ENCODE results near the gene UBFD1. TPM values are rescaled to one million over a fixed set of nuclear protein-coding genes. Genes with fewer than 3 reads are reported as not detected.
A peak's percentile ranks its signal among the peaks of the same experiment; 100 is the strongest.

UBFD1 gene
- total and polyA plus RNA-seq, 11 donors = 17.9 to 116 (median 49.9) TPM

DNA sequence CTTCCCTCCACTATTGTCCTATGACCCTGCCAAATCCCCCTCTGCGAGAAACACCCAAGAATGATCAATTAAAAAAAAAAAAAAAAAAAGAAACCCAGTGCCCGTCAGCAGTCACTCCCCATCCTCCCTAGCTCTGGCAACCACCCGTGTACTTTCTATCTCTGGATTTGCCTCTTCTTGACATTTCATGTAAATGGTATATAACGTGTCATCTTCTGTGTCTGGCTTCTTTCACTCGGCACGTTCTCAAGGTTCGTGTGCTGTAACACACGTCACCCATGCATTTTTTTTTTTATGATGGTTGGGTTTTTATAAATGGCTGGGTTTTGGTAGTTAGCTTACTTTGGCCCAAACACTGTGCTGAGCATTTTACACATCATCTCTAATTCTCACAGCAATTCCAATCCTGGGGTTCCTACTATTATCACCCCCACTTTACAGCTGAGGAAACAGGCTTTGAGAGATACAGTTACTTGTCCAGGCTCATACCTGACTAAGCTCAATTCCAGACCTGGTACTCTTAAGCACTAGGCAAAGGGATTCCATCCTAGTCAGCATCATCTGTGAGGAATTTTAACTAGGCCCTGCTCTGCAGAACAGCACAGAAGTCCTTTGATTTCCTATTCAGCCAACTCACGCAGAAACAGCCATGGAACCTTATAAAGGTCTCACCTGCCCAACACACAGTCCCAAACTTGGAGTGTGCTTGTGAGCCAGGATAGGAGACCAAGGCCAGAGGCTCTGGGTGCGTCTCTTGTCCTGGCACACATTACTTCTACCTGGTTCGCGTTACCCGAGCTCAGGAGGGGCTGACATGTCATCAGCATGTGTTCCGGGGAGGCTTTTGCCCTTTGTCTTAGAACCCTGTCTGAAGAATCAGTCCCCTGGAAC is 26.9 kb downstream of the UBFD1 start:
- Histone ChIP-seq H3K9me3 (no peaks in the 10 kb centered on the region), H3K4me1 (peaks cover 0 to 26% (median 10%) of the 10 kb centered on the region in 12 donors), H3K36me3 (peaks cover 0 to 89% (median 83%) of the 10 kb centered on the region in 9 donors), H3K27ac (peak overlapping the region in 5 of 12 donors; percentile 0 to 56 (median 25)), H3K4me3 (no peak overlapping the region), H3K27me3 (no peaks in the 10 kb centered on the region)
- DNase-seq = no peak
- TF ChIP-seq POLR2A (IDR thresholded peaks at IDR 0.05) = no peak
- ATAC-seq = peak; percentile 60 to 78 (median 72)
- WGBS, 4 donors = 60 to 72% (median 62%) methylated on average over 13 of the region's 14 CpGs
- intact Hi-C loops (cut with DNase I) = no loop called here

DNA sequence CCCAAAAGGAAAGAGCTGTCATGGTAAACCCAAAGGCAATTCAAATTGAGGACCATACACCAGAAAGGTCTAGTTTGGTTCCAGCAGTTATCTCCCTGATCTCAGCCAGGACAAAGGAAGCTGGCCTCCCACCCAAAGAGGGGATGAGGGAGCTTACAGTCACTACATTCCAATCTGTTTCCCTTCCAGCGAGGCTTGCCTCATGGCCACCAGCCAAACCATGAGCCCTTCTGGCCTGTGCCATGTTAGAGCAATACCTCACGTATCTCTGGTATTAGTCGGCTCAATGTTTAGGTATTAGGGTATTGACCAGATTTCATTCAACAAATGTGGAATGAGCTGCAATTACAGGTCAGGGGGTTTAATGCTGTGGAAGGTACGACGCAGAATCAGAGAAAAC is 30.2 kb downstream of the UBFD1 start:
- intact Hi-C loops (cut with DNase I) = no loop called here
- H3K27ac ChIP-seq = no peak overlapping the region
- 61 to 65% (median 63%) methylated on average over 5 of the region's 5 CpGs for WGBS, 4 donors
- no peaks in the 10 kb centered on the region for H3K27me3 ChIP-seq
- DNase-seq (peak in 1 of 5 donors; percentile 21), ATAC-seq (peak in 3 of 4 donors; percentile 27 to 57 (median 44))
- H3K4me1 ChIP-seq = peaks cover 3 to 48% (median 14%) of the 10 kb centered on the region in 12 donors
- peaks cover 0 to 91% (median 86%) of the 10 kb centered on the region in 9 donors for H3K36me3 ChIP-seq
- TF ChIP-seq, protein P1, sequence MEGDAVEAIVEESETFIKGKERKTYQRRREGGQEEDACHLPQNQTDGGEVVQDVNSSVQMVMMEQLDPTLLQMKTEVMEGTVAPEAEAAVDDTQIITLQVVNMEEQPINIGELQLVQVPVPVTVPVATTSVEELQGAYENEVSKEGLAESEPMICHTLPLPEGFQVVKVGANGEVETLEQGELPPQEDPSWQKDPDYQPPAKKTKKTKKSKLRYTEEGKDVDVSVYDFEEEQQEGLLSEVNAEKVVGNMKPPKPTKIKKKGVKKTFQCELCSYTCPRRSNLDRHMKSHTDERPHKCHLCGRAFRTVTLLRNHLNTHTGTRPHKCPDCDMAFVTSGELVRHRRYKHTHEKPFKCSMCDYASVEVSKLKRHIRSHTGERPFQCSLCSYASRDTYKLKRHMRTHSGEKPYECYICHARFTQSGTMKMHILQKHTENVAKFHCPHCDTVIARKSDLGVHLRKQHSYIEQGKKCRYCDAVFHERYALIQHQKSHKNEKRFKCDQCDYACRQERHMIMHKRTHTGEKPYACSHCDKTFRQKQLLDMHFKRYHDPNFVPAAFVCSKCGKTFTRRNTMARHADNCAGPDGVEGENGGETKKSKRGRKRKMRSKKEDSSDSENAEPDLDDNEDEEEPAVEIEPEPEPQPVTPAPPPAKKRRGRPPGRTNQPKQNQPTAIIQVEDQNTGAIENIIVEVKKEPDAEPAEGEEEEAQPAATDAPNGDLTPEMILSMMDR (IDR thresholded peaks at IDR 0.05) = no peak
- TF ChIP-seq POLR2A (IDR thresholded peaks at IDR 0.05) = no peak
- H3K9me3 ChIP-seq = no peaks in the 10 kb centered on the region
- no peak overlapping the region for H3K4me3 ChIP-seq

DNA sequence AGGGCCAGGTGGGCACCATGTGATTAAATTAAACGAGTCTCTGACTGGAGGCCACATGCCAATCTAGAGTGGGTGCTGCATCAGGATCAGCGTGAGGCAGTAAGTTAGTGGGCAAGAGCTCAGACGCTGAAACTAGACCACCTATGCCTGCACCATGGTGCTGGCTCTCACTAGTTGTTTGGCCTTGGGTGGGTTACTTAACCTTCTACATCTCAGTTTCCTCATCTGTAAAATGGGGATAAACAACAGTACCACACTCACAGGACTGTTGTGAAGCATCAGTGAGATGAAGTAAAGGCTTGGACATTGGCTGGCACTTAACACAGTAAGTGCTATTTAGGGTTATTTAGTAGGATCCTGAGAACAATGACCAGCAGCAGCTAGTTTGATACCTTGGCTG is 32.7 kb downstream of the UBFD1 start:
- TF ChIP-seq, protein P1 (IDR thresholded peaks at IDR 0.05) = no peak
- no peak for TF ChIP-seq POLR2A (IDR thresholded peaks at IDR 0.05)
- ATAC-seq (no peak), DNase-seq (no peak)
- 78 to 93% (median 91%) methylated on average over 3 of the region's 3 CpGs for WGBS, 4 donors
- Histone ChIP-seq H3K4me1 (peaks cover 5 to 66% (median 27%) of the 10 kb centered on the region in 12 donors), H3K27ac (no peak overlapping the region), H3K27me3 (no peaks in the 10 kb centered on the region), H3K4me3 (no peak overlapping the region), H3K36me3 (peaks cover 0 to 92% (median 84%) of the 10 kb centered on the region in 9 donors), H3K9me3 (no peaks in the 10 kb centered on the region)
- intact Hi-C loops (cut with DNase I) = no loop called here

DNA sequence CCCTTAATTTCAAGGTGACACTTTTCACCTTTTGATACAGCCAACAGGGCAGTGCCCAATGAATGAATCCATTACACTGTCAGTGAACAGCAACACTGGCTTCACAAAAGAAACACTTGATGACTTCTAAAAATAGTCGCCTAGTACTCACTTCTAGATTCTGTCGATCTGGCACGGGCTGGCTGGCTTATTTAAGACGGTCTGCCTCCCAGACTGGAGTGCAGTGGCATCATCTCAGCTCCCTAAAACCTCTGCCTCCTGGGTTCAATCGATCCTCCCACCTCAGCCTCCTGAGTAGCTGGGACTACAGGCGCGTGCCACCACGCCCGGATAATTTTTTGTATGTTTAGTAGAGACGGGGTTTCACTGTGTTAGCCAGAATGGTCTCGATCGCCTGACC is 36.7 kb downstream of the UBFD1 start:
- Histone ChIP-seq H3K27me3 (no peaks in the 10 kb centered on the region), H3K4me1 (peaks cover 2 to 53% (median 25%) of the 10 kb centered on the region in 12 donors), H3K4me3 (peak overlapping the region in 6 of 12 donors; percentile 67 to 100 (median 91)), H3K27ac (peak overlapping the region in 11 of 12 donors; percentile 44 to 97 (median 88)), H3K9me3 (no peaks in the 10 kb centered on the region), H3K36me3 (peaks cover 0 to 52% (median 44%) of the 10 kb centered on the region in 9 donors)
- DNase-seq = peak in 3 of 5 donors; percentile 40 to 69 (median 59)
- WGBS, 4 donors = 78 to 83% (median 81%) methylated on average over 12 of the region's 12 CpGs
- ATAC-seq = peak; percentile 40 to 68 (median 61)
- intact Hi-C loops (cut with DNase I) = no loop called here
- TF ChIP-seq, protein P1 (IDR thresholded peaks at IDR 0.05) = no peak
- peak in 1 of 2 donors; percentile 20 for TF ChIP-seq POLR2A (IDR thresholded peaks at IDR 0.05)
